Uterus (tissue), 2 donors: ENCODE data around the gene SASS6.

Experiments used
- CTCF ChIP-seq, 4 experiments: fragments of 200-600 bp in 2 of 4; fragments of 450-650 bp in 2 of 4; sonication (generic) in 2 of 4; IDR thresholded peaks; one replicate each; pipeline ENCODE4 v1.5.1; 2016 to 2019; ENCODE audit warnings: antibody characterized with exemption in 4 of 4, mild to moderate bottlenecking in 2 of 4, moderate library complexity in 1 of 4
- POLR2A ChIP-seq, 2 donors: fragments of 450-650 bp; IDR thresholded peaks; one replicate each; pipeline ENCODE4 v1.6.1; 2016; ENCODE audit warnings: antibody characterized with exemption in 2 of 2, mild to moderate bottlenecking in 1 of 2, moderate library complexity in 1 of 2

GRCh38 chr1:100142343-100142742 lies 9.6 kb upstream of the SASS6 start:
- TF ChIP-seq CTCF (IDR thresholded peaks at IDR 0.05) = no peak
- no peak for TF ChIP-seq POLR2A (IDR thresholded peaks at IDR 0.05)
